Measurements from ENCODE around the gene NUTF2. TPM values are rescaled to one million over a fixed set of nuclear protein-coding genes. Genes with fewer than 3 reads are reported as not detected.
A peak's percentile ranks its signal among the peaks of the same experiment; 100 is the strongest.

Gene NUTF2
- total and polyA plus RNA-seq, 2 of the 4 experiments (the other 2 are of a cell fraction): 42.7 to 361 TPM

- H2BK15ac ChIP-seq (ENCODE audit: low read depth, low read length): no peak overlapping the region
- H4K91ac ChIP-seq (ENCODE audit: insufficient read depth, low read depth, low read length): peak overlapping the region; percentile 49; the same call in 1 of the 2 replicates
- peak overlapping the region; percentile 14; the same call in 1 of the 2 replicates for H2BK20ac ChIP-seq (ENCODE audit: low read depth, low read length)
- H3K9me1 ChIP-seq (ENCODE audit: insufficient read depth, low read length): peaks cover 34% of the 10 kb centered on the region
- ChIA-PET POLR2A (ENCODE audit: unreplicated experiment) (no interaction called here), CTCF (interaction anchor here (0.6 to 1.2 kb wide), 2 partner anchors 18 to 100 kb away, joined by 3 read pairs; no protein-coding TSS in a partner anchor)
- H3K4me1 ChIP-seq (ENCODE audit: control insufficient read depth, insufficient read depth, low read length): peaks cover 23% of the 10 kb centered on the region
- H2BK5ac ChIP-seq (ENCODE audit: low read depth, low read length, poor library complexity, severe bottlenecking): peak overlapping the region; percentile 66
- dilution Hi-C loops (cut with HindIII; ENCODE audit: low sequenced_read_pairs, unreplicated experiment) (no loop called here), intact Hi-C loops (cut with micrococcal nuclease) (no loop called here), in situ Hi-C loops (cut with MboI; ENCODE audit: low sequenced_read_pairs) (no loop called here)
- WGBS, 2 experiments (ENCODE audit: extremely low coverage in 2 of 2, insufficient read length in 1 of 2): 58% methylated on average over 2 of the region's 6 CpGs; no CpG with 5 or more reads in 1 of the 2 experiments
- H4K20me1 ChIP-seq (ENCODE audit: insufficient read depth, low read length): peaks cover 57% of the 10 kb centered on the region
- H3K9ac ChIP-seq (ENCODE audit: low read depth, low read length): no peak overlapping the region
- no peaks in the 10 kb centered on the region for H3K9me3 ChIP-seq (ENCODE audit: control insufficient read depth, insufficient read depth, low read length)
- BruUV-seq (replicated peaks): no TSS peak
- peak overlapping the region; percentile 87; the same call in 1 of the 2 replicates for H3K23ac ChIP-seq (ENCODE audit: low read depth, low read length)
- peaks cover 14 to 69% of the 10 kb centered on the region in 2 experiments for H3K79me1 ChIP-seq (ENCODE audit: low read depth in 1 of 2, low read length in 2 of 2)
- H3K14ac ChIP-seq (replicated peaks; ENCODE audit: low read depth, low read length): peak overlapping the region; percentile 87
- no peak overlapping the region for H4K8ac ChIP-seq (ENCODE audit: low read depth in 2 of 2, low read length in 2 of 2)
- no peak overlapping the region for H4K5ac ChIP-seq (ENCODE audit: low read depth, low read length)
- H3K4me3 ChIP-seq (ENCODE audit: insufficient read depth, low read depth, low read length): no peak overlapping the region
- H3K27me3 ChIP-seq (ENCODE audit: control insufficient read depth, insufficient read depth, low read length): no peaks in the 10 kb centered on the region
- peak overlapping the region; percentile 71; the same call in 1 of the 2 replicates for H3K4ac ChIP-seq (ENCODE audit: low read depth, low read length)
- no peak overlapping the region for H3K56ac ChIP-seq (ENCODE audit: extremely low read depth, insufficient read depth, low read length)
- H3K4me2 ChIP-seq (ENCODE audit: low read depth, low read length): no peak overlapping the region
- no peak overlapping the region for H2BK120ac ChIP-seq (ENCODE audit: low read depth, low read length)
- H2AK5ac ChIP-seq (ENCODE audit: low read depth, low read length): peak overlapping the region; percentile 36; the same call in 1 of the 2 replicates
- H3K36me3 ChIP-seq (ENCODE audit: control insufficient read depth, insufficient read depth, low read length): peaks cover 11% of the 10 kb centered on the region
- no peak overlapping the region for H3K27ac ChIP-seq (ENCODE audit: insufficient read depth, low read length)
- DNase-seq: peak; percentile 35
- H2AFZ ChIP-seq (replicated peaks; ENCODE audit: low read length, poor library complexity): peak overlapping the region; percentile 74
- peak overlapping the region; percentile 52 for H2AK9ac ChIP-seq (replicated peaks; ENCODE audit: low read depth, low read length, poor library complexity)
- no peak overlapping the region for H3K18ac ChIP-seq (ENCODE audit: low read depth, low read length)
- peak; percentile 43 for ATAC-seq (ENCODE audit: low read depth)
- TF ChIP-seq CTCF (conservative IDR thresholded peaks at IDR 0.05; ENCODE audit: low read depth, low read length) (no peak), NFE2L2 (IDR thresholded peaks at IDR 0.05; ENCODE audit: low read depth, low read length) (no peak), MXI1 (IDR thresholded peaks at IDR 0.05; ENCODE audit: borderline replicate concordance, low read depth, low read length) (no peak), SMC3 (IDR thresholded peaks at IDR 0.05; ENCODE audit: low read depth, low read length) (no peak), RAD21 (IDR thresholded peaks at IDR 0.05; ENCODE audit: low read length) (no peak), RCOR1 (IDR thresholded peaks at IDR 0.05; ENCODE audit: insufficient replicate concordance, low read length) (no peak), RFX5 (IDR thresholded peaks at IDR 0.05; ENCODE audit: low read depth, low read length) (no peak), CHD1 (IDR thresholded peaks at IDR 0.05; ENCODE audit: low read depth, low read length) (no peak), USF2 (IDR thresholded peaks at IDR 0.05; ENCODE audit: low read depth, low read length) (no peak), POLR2A (IDR thresholded peaks at IDR 0.05; ENCODE audit: low read depth, low read length) (no peak), FOS (IDR thresholded peaks at IDR 0.05; ENCODE audit: low read depth, low read length) (no peak), MAFK (IDR thresholded peaks at IDR 0.05; ENCODE audit: low read depth, low read length) (no peak), BHLHE40 (IDR thresholded peaks at IDR 0.05; ENCODE audit: low read depth, low read length) (no peak), MAZ (IDR thresholded peaks at IDR 0.05; ENCODE audit: borderline replicate concordance, low read depth, low read length) (no peak), CEBPB (IDR thresholded peaks at IDR 0.05; ENCODE audit: low read depth, low read length) (no peak)
These were observed 70.6 kb downstream of the NUTF2 start for GRCh38 chr16:67917140-67917851.
